Panc1 (cell line): Measurements from ENCODE around the gene MGRN1. TPM values are rescaled to one million over a fixed set of nuclear protein-coding genes. Genes with fewer than 3 reads are reported as not detected.

ENCODE experiments used
- ATAC-seq: fragments of 200-7000 bp; cut with Tn5 transposase; 2 replicates; pipeline ENCODE4 v1.9.1; 2020; ENCODE audit warnings: mild to moderate bottlenecking, moderate library complexity
- BruUV-seq: library from RNA; stranded (reverse); fragments of 400-500 nt; replicated peaks from 2 replicates; lab custom pipeline; 2021; lab: Mats Ljungman, UMichigan
- CTCF ChIA-PET: fragments of 300-600 bp; sonication (Branson Sonifier 250); formaldehyde crosslinking; loops from one replicate; lab custom pipeline; 2022; ENCODE audit warnings: antibody characterized with exemption; lab: Charles Lee
- POLR2A ChIA-PET: fragments of 300-600 bp; sonication (Branson Sonifier 250); formaldehyde crosslinking; loops from one replicate; lab custom pipeline; 2022; ENCODE audit warnings: antibody characterized with exemption; lab: Charles Lee
- DNase-seq: peaks from one replicate; pipeline ENCODE4 v3.0.0-alpha.2; 2010; ENCODE audit warnings: low read depth, low spot score
- H3K27ac ChIP-seq: 2 replicates; pipeline ENCODE4 v1.5.1; 2011; ENCODE audit warnings: mild to moderate bottlenecking, low read length, inconsistent platforms
- H3K27me3 ChIP-seq: fragments of 200-500 bp; sonication (Bioruptor generic); 2 replicates; pipeline ENCODE4 v1.6.0; 2014; ENCODE audit warnings: low read length, inconsistent platforms; ENCODE audit not compliant: control insufficient read depth, insufficient read depth
- H3K36me3 ChIP-seq: fragments of 200-500 bp; sonication (Bioruptor generic); 2 replicates; pipeline ENCODE4 v1.5.1; 2014; ENCODE audit warnings: inconsistent platforms, mild to moderate bottlenecking, low read length, moderate library complexity; ENCODE audit not compliant: control insufficient read depth, insufficient read depth
- H3K4me1 ChIP-seq: 2 replicates; pipeline ENCODE4 v1.5.1; 2011; ENCODE audit warnings: inconsistent platforms, mild to moderate bottlenecking, low read length, moderate library complexity; ENCODE audit not compliant: control insufficient read depth, insufficient read depth
- H3K4me3 ChIP-seq, 2 experiments: 2 replicates each; pipeline ENCODE4 v1.5.1; 2011 to 2012; ENCODE audit warnings: low read depth in 2 of 2, low read length in 2 of 2, mild to moderate bottlenecking in 2 of 2, inconsistent platforms in 1 of 2, moderate library complexity in 1 of 2
- H3K9me3 ChIP-seq: fragments of 200-500 bp; sonication (Bioruptor generic); 2 replicates; pipeline ENCODE4 v1.5.1; 2014; ENCODE audit warnings: low read depth, mild to moderate bottlenecking, inconsistent platforms, low read length, moderate library complexity; ENCODE audit not compliant: control insufficient read depth, insufficient read depth
- POLR2AphosphoS5 ChIP-seq: IDR thresholded peaks from 2 replicates; pipeline ENCODE4 v1.6.1; 2012; ENCODE audit warnings: mild to moderate bottlenecking, low read depth, low read length, moderate library complexity
- SIN3A ChIP-seq: IDR thresholded peaks from 2 replicates; pipeline ENCODE4 v1.6.1; 2012; ENCODE audit warnings: low read depth, mild to moderate bottlenecking, low read length, moderate library complexity, borderline replicate concordance; ENCODE audit not compliant: insufficient read depth
- TCF7L2 ChIP-seq: IDR thresholded peaks from 2 replicates; pipeline ENCODE4 v1.6.1; 2011; ENCODE audit warnings: mild to moderate bottlenecking, low read depth, low read length, inconsistent platforms
- in situ Hi-C: cut with HindIII; loops from 2 replicates; pipeline ENCODE4 v1.10.0; 2016; ENCODE audit warnings: low sequenced_read_pairs, low pct_unique_long_range_greater_than_20kb
- intact Hi-C: fragments of 100-400 bp; cut with micrococcal nuclease; formaldehyde crosslinking; loops from one replicate; pipeline ENCODE4 v1.10.0; 2022; ENCODE audit not compliant: unreplicated experiment
- total RNA-seq: library from RNA; stranded (reverse); gene quantifications from one replicate; pipeline ENCODE4 v1.2.1, GENCODE V29; 2021; ENCODE audit not compliant: unreplicated experiment
- TF ChIP-seq, protein P1 (sequence below): fragments of 450-650 bp; IDR thresholded peaks from 2 replicates; pipeline ENCODE4 v1.5.1; 2017; ENCODE audit warnings: mild to moderate bottlenecking
- TF ChIP-seq, protein P2 (sequence below), 2 experiments: IDR thresholded peaks; 2 replicates each; pipeline ENCODE4 v1.6.1; 2011 to 2012; ENCODE audit warnings: low read depth in 2 of 2, control low read depth in 1 of 2, low read length in 1 of 2, mild to moderate bottlenecking in 1 of 2, moderate library complexity in 1 of 2; ENCODE audit not compliant: insufficient read depth in 1 of 2

MGRN1 gene
- total RNA-seq, 1 experiment from 2014 or later = 59.7 TPM

DNA sequence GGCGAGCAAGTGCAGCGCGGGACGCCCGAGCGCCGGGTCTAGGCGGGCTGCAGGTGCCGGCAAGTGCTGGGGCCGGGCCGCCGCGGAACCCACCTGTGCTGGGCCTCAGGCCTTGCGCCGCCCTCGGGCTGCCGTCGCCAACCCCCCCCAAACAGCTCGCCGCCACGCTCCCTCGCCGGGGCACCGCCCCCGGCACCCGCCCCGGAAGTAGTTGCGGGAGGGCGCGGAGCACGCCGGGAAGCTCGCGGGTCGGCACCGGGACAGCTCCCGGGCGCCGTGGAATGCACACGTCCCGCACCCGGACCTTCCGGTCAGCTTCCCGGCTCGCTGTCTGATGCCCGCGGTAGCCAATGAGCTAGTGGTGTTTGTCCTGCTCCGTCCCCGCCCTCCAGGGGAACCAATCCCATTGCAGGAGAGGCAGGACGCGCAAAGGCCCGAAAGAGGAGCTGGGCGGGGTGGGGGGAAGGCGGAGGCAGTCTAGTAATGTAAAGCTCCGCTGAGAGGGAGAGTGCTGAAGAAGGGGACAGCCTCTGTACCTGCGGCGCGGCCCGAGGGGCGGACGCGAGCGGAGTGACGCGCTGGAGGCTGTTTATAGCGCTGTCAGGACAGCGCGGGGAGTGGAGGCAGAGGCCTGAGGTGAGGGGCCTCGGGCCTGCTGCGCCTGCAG lies 109.6 kb downstream of the MGRN1 start, which contains the start of the genes ANKS3 and DNAAF8:
ANKS3 (minus strand) TSS at position 209 of the 667 bp plus-strand sequence. CDS start 4,122 bp downstream, outside the sequence.
DNAAF8 (plus strand) TSS at position 475 of the 667 bp plus-strand sequence. CDS start 1,978 bp downstream, outside the sequence.
- POLR2A ChIA-PET = interaction anchor here (0.5 to 0.7 kb wide), 7 partner anchors 119 to 331 kb away, joined by 3 to 8 read pairs (median 5); no protein-coding TSS in a partner anchor
- no TSS peak for BruUV-seq
- Histone ChIP-seq H3K4me1 (no peaks in the 10 kb centered on the region), H3K36me3 (peaks cover 4% of the 10 kb centered on the region; the same call in 1 of the 2 replicates), H3K27me3 (no peaks in the 10 kb centered on the region), H3K4me3 (peak within 1 kb of the TSS; percentile 75 to 89), H3K27ac (peak within 1 kb of the TSS; percentile 86), H3K9me3 (no peaks in the 10 kb centered on the region)
- CTCF ChIA-PET = interaction anchor here (0.6 to 1.2 kb wide), 2 partner anchors 19 to 51 kb away, joined by 3 to 4 read pairs; no protein-coding TSS in a partner anchor
- ATAC-seq (peak; percentile 97), DNase-seq (peak; percentile 78)
- in situ Hi-C loops (no loop called here), intact Hi-C loops (no loop called here)
- TF ChIP-seq TCF7L2 (peak; percentile 74; the same call in 1 of the 2 replicates), SIN3A (peak; percentile 96; the same call in 1 of the 2 replicates), POLR2AphosphoS5 (peak; percentile 24; the same call in 1 of the 2 replicates)
- TF ChIP-seq, protein P1, sequence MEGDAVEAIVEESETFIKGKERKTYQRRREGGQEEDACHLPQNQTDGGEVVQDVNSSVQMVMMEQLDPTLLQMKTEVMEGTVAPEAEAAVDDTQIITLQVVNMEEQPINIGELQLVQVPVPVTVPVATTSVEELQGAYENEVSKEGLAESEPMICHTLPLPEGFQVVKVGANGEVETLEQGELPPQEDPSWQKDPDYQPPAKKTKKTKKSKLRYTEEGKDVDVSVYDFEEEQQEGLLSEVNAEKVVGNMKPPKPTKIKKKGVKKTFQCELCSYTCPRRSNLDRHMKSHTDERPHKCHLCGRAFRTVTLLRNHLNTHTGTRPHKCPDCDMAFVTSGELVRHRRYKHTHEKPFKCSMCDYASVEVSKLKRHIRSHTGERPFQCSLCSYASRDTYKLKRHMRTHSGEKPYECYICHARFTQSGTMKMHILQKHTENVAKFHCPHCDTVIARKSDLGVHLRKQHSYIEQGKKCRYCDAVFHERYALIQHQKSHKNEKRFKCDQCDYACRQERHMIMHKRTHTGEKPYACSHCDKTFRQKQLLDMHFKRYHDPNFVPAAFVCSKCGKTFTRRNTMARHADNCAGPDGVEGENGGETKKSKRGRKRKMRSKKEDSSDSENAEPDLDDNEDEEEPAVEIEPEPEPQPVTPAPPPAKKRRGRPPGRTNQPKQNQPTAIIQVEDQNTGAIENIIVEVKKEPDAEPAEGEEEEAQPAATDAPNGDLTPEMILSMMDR = no peak
- TF ChIP-seq, protein P2, sequence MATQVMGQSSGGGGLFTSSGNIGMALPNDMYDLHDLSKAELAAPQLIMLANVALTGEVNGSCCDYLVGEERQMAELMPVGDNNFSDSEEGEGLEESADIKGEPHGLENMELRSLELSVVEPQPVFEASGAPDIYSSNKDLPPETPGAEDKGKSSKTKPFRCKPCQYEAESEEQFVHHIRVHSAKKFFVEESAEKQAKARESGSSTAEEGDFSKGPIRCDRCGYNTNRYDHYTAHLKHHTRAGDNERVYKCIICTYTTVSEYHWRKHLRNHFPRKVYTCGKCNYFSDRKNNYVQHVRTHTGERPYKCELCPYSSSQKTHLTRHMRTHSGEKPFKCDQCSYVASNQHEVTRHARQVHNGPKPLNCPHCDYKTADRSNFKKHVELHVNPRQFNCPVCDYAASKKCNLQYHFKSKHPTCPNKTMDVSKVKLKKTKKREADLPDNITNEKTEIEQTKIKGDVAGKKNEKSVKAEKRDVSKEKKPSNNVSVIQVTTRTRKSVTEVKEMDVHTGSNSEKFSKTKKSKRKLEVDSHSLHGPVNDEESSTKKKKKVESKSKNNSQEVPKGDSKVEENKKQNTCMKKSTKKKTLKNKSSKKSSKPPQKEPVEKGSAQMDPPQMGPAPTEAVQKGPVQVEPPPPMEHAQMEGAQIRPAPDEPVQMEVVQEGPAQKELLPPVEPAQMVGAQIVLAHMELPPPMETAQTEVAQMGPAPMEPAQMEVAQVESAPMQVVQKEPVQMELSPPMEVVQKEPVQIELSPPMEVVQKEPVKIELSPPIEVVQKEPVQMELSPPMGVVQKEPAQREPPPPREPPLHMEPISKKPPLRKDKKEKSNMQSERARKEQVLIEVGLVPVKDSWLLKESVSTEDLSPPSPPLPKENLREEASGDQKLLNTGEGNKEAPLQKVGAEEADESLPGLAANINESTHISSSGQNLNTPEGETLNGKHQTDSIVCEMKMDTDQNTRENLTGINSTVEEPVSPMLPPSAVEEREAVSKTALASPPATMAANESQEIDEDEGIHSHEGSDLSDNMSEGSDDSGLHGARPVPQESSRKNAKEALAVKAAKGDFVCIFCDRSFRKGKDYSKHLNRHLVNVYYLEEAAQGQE (IDR thresholded peaks at IDR 0.05; ENCODE audit: insufficient read depth in 1 of 2, low read depth in 2 of 2, low read length in 1 of 2) = peak; percentile 61 to 82; a peak in 3 of 4 replicates

DNA sequence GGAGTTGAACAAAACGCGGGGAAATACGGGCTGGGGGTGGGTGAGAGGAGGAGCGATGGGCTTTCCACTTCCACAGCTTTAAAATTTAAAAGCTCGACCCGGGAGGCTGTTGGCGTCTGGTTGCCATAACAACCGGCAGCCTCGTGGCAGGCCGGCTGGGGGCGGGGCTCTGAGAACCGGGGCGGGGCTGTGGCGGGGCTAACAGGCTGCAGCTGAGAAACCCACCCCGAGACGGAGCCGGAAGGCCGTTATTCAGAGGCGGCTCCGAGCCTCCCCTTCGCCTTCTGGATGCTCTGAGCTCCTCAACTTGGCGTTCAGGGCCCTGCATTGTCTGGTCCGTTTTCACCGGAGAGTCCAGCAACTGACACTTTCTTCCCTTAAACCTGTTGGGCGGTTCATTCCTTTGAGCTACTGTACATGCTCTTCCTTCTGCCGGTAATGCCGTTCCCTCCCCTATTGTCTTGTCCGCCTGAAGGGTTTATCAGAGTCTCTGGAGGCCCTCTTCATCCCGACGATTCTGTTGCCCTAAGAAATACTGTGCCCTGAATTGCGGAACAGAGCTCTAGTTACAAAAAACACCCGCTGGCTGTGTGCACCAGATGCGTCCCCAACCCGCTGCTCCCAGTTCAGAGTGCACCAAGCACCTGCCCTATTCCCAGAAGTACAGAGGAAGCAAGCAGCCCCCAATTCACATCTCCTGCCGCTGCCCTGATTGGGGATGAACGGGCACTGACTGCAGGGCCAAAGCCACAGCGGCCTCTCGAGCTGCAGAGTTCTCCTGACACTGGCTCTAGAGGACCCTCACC lies 110.3 kb downstream of the MGRN1 start:
- intact Hi-C loops = no loop called here
- Histone ChIP-seq H3K27ac (peak overlapping the region; percentile 86), H3K36me3 (peaks cover 4% of the 10 kb centered on the region; the same call in 1 of the 2 replicates), H3K27me3 (no peaks in the 10 kb centered on the region), H3K9me3 (no peaks in the 10 kb centered on the region), H3K4me3 (peak overlapping the region; percentile 75 to 89), H3K4me1 (no peaks in the 10 kb centered on the region)
- CTCF ChIA-PET = interaction anchor here (0.6 to 1.2 kb wide), 2 partner anchors 20 to 52 kb away, joined by 3 to 4 read pairs; no protein-coding TSS in a partner anchor
- peak; percentile 86 for ATAC-seq
- POLR2A ChIA-PET = interaction anchor here (0.5 to 0.7 kb wide), 2 partner anchors 178 to 222 kb away, joined by 3 to 7 read pairs; no protein-coding TSS in a partner anchor
- DNase-seq = peak; percentile 17
- TF ChIP-seq SIN3A (peak; percentile 94), POLR2AphosphoS5 (peak; percentile 53)
- TF ChIP-seq, protein P2 (IDR thresholded peaks at IDR 0.05; ENCODE audit: insufficient read depth in 1 of 2, low read depth in 2 of 2, low read length in 1 of 2) = no peak
- TSS peak; percentile 89 for BruUV-seq
- in situ Hi-C loops = no loop called here
